Peyer's patch (tissue), 4 donors: ENCODE results near the gene MYT1.

Source experiments
- POLR2A ChIP-seq, 2 donors: fragments of 450-650 bp; IDR thresholded peaks; one replicate each; pipeline ENCODE4 v1.5.1; 2017; ENCODE audit warnings: antibody characterized with exemption in 2 of 2, mild to moderate bottlenecking in 2 of 2, moderate library complexity in 2 of 2
- TF ChIP-seq, protein P1 (sequence below), 6 experiments: fragments of 450-650 bp in 4 of 6; fragments of 200-600 bp in 2 of 6; sonication (generic) in 1 of 6; IDR thresholded peaks; one replicate each; pipeline ENCODE4 v1.5.1; 2017 to 2019; ENCODE audit warnings: antibody characterized with exemption in 6 of 6, mild to moderate bottlenecking in 3 of 6, moderate library complexity in 1 of 6

- TF ChIP-seq, protein P1, sequence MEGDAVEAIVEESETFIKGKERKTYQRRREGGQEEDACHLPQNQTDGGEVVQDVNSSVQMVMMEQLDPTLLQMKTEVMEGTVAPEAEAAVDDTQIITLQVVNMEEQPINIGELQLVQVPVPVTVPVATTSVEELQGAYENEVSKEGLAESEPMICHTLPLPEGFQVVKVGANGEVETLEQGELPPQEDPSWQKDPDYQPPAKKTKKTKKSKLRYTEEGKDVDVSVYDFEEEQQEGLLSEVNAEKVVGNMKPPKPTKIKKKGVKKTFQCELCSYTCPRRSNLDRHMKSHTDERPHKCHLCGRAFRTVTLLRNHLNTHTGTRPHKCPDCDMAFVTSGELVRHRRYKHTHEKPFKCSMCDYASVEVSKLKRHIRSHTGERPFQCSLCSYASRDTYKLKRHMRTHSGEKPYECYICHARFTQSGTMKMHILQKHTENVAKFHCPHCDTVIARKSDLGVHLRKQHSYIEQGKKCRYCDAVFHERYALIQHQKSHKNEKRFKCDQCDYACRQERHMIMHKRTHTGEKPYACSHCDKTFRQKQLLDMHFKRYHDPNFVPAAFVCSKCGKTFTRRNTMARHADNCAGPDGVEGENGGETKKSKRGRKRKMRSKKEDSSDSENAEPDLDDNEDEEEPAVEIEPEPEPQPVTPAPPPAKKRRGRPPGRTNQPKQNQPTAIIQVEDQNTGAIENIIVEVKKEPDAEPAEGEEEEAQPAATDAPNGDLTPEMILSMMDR (IDR thresholded peaks at IDR 0.05): no peak
- TF ChIP-seq POLR2A (IDR thresholded peaks at IDR 0.05): no peak
Measured at GRCh38 chr20:64149141-64149540, 15.1 kb upstream of the MYT1 start.
